Lower lobe of right lung (tissue), 2 donors: ENCODE results near the gene ZNF804A. TPM values are rescaled to one million over a fixed set of nuclear protein-coding genes. Genes with fewer than 3 reads are reported as not detected.

Experiments
- ATAC-seq, 2 donors: fragments of 200-7000 bp; cut with Tn5 transposase; one replicate each; pipeline ENCODE4 v1.9.1; 2020 to 2022; ENCODE audit warnings: mild to moderate bottlenecking in 2 of 2, moderate library complexity in 2 of 2
- DNase-seq: peaks from one replicate; pipeline ENCODE4 v3.0.0-alpha.2; 2020
- H3K27ac ChIP-seq: fragments of 200-600 bp; one replicate; pipeline ENCODE4 v1.8.0; 2022
- H3K27me3 ChIP-seq: fragments of 200-600 bp; one replicate; pipeline ENCODE4 v1.8.0; 2022; ENCODE audit warnings: low read depth
- H3K36me3 ChIP-seq: fragments of 200-600 bp; one replicate; pipeline ENCODE4 v1.8.0; 2022; ENCODE audit warnings: mild to moderate bottlenecking
- H3K4me1 ChIP-seq: fragments of 200-600 bp; one replicate; pipeline ENCODE4 v1.8.0; 2022
- H3K4me3 ChIP-seq: fragments of 200-600 bp; one replicate; pipeline ENCODE4 v1.8.0; 2022; ENCODE audit warnings: mild to moderate bottlenecking
- H3K9me3 ChIP-seq: fragments of 200-600 bp; one replicate; pipeline ENCODE4 v1.8.0; 2022
- intact Hi-C: fragments of 100-400 bp; cut with DNase I; formaldehyde crosslinking; loops from one replicate; pipeline ENCODE4 v1.11.0; 2022
- total RNA-seq: library from RNA; stranded (reverse); fragmentation: NEBNext Ultra II Directional; extraction: Animal tissue kit (Norgen Biotek cat#: 25700); gene quantifications from one replicate; pipeline ENCODE4 v1.2.1, GENCODE V29; 2021
- TF ChIP-seq, protein P1 (sequence below): fragments of 200-600 bp; IDR thresholded peaks from one replicate; pipeline ENCODE4 v1.8.0; 2022; ENCODE audit warnings: antibody characterized with exemption, mild to moderate bottlenecking
- donor health status: DM: no; HTN: yes; CAD: no; lungs with severe emphysema.

ZNF804A gene
- total RNA-seq, 1 donor from 2014 or later = 1.3 TPM

DNA sequence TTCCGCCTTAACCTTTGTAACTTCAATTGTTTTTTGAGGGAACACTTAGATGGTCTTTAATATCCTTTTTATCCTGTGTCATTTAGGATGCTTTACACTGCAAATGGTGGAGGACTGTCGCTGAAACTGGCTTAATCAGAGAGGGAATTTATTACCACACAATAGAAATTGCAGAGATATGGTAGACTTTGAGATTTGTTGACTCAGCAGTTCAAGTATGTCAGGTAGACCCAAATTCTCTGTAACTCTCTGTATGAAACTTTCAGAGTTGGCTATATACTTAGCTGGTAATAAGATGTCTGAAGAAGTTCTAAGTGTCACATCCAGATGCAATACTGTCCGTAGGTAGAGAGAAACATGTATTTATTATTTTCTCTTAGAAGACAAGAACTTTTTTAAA, 100.1 kb downstream of the ZNF804A start:
- intact Hi-C loops = no loop called here
- no peak overlapping the region for H3K27ac ChIP-seq
- DNase-seq (no peak), ATAC-seq (no peak)
- no peaks in the 10 kb centered on the region for H3K36me3 ChIP-seq
- TF ChIP-seq, protein P1, sequence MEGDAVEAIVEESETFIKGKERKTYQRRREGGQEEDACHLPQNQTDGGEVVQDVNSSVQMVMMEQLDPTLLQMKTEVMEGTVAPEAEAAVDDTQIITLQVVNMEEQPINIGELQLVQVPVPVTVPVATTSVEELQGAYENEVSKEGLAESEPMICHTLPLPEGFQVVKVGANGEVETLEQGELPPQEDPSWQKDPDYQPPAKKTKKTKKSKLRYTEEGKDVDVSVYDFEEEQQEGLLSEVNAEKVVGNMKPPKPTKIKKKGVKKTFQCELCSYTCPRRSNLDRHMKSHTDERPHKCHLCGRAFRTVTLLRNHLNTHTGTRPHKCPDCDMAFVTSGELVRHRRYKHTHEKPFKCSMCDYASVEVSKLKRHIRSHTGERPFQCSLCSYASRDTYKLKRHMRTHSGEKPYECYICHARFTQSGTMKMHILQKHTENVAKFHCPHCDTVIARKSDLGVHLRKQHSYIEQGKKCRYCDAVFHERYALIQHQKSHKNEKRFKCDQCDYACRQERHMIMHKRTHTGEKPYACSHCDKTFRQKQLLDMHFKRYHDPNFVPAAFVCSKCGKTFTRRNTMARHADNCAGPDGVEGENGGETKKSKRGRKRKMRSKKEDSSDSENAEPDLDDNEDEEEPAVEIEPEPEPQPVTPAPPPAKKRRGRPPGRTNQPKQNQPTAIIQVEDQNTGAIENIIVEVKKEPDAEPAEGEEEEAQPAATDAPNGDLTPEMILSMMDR = no peak
- H3K27me3 ChIP-seq = no peaks in the 10 kb centered on the region
- H3K4me1 ChIP-seq = no peaks in the 10 kb centered on the region
- H3K9me3 ChIP-seq = no peaks in the 10 kb centered on the region
- no peak overlapping the region for H3K4me3 ChIP-seq

DNA sequence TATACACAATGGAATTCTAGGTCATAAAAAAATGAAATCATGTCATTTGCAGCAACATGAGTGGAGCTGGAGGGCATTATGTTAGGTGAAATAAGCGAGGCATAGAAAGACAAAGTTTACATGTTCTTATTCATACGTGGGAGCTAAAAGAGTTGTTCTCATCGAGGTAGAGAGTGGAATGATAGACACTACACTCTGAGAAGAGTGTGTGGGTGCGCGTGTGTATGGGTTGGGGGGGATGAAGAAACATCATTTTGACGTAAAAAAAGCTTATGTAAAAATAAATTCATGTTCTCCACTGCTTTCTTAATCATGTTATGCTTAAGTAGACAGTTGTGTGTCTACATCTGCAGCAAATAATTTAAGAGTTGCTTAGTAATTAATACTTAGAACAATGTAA, 123.6 kb downstream of the ZNF804A start:
- intact Hi-C loops = no loop called here
- no peak overlapping the region for H3K4me3 ChIP-seq
- ATAC-seq (no peak), DNase-seq (no peak)
- H3K27ac ChIP-seq = no peak overlapping the region
- no peaks in the 10 kb centered on the region for H3K4me1 ChIP-seq
- H3K9me3 ChIP-seq = no peaks in the 10 kb centered on the region
- TF ChIP-seq, protein P1 = no peak
- H3K27me3 ChIP-seq = no peaks in the 10 kb centered on the region
- H3K36me3 ChIP-seq = no peaks in the 10 kb centered on the region

DNA sequence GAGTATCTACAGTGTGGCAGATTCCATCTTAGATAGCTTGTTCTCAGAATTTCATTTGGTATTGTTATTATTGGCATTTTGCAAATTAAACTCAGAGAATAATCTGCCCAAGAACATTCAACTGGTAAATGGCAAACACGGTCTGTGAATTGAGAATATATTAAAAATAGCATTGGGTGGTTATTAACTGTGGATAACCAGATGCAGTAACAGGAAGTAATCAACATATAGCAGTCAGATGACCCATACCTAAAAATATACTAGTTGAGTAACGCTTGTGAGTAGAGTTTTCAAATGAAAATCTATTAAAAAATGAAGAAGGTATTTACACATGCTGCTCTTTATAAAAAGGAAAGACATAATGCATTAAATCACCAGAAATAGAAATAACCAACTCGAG, 129.5 kb downstream of the ZNF804A start:
- H3K36me3 ChIP-seq = no peaks in the 10 kb centered on the region
- no peaks in the 10 kb centered on the region for H3K27me3 ChIP-seq
- H3K4me1 ChIP-seq = no peaks in the 10 kb centered on the region
- TF ChIP-seq, protein P1 = no peak
- ATAC-seq = no peak
- no peak overlapping the region for H3K27ac ChIP-seq
- H3K9me3 ChIP-seq = no peaks in the 10 kb centered on the region
- no peak for DNase-seq
- intact Hi-C loops = no loop called here
- H3K4me3 ChIP-seq = no peak overlapping the region

DNA sequence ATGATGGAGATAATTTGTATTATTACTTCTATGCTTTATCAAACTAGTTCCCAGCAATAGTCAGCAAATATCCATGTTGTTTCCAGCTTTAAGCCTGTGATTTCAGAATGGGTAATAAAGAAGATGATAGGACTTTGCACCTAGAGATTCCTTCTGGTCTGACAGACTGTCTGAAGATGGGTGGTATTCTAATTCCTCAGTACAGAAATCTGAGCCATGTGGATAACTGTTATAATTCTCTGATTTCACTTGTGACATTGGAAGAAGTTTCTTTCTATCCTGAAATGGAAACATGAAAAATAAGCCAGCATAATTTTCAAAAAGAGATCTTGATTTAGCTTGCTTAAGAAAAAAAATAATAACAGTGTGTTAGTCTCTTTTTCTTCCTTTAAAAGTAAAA, 130.1 kb downstream of the ZNF804A start:
- DNase-seq = no peak
- TF ChIP-seq, protein P1 = no peak
- no peak overlapping the region for H3K27ac ChIP-seq
- H3K9me3 ChIP-seq = no peaks in the 10 kb centered on the region
- ATAC-seq = no peak
- H3K4me1 ChIP-seq = no peaks in the 10 kb centered on the region
- no peaks in the 10 kb centered on the region for H3K36me3 ChIP-seq
- no peaks in the 10 kb centered on the region for H3K27me3 ChIP-seq
- H3K4me3 ChIP-seq = no peak overlapping the region
- intact Hi-C loops = no loop called here

DNA sequence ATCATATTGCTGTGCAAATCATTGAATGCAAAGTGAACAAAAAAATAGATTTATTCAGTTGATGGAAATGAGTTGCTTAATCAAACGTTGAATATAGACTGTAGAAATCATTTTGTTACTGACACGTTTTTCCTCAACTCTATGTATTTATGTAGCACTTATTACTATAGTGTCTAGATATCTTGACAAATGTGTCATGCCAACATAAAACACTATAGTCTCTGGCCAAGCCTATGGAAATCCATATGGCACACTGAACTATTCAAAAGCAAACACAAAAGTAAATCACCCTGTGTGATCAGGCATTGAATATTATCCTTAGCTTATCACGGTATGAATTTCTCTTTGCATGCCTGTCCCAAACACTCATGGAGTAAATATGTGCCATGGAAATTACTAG, 131.3 kb downstream of the ZNF804A start:
- Histone ChIP-seq H3K4me3 (no peak overlapping the region), H3K27me3 (no peaks in the 10 kb centered on the region), H3K9me3 (no peaks in the 10 kb centered on the region), H3K36me3 (no peaks in the 10 kb centered on the region), H3K4me1 (no peaks in the 10 kb centered on the region), H3K27ac (no peak overlapping the region)
- intact Hi-C loops = no loop called here
- DNase-seq (no peak), ATAC-seq (no peak)
- TF ChIP-seq, protein P1 = no peak

DNA sequence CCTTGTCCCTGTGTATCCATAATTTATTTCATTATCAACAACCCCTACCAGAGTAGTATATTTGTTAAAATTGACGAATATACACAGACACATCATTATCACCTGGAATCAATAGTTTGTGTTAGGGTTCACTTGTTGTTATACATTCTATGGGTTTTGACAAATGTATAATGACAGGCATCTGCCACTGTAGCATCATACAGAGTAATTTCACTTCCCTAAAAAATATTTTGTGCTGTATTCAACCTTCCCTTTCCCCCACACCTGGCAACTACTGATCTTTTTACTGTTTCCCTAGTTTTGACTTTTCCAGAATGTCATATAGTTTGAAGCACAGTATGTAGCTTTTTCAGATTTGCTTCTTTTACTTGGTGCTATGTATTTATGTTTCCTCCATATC, 132.0 kb downstream of the ZNF804A start:
- no peak for DNase-seq
- intact Hi-C loops = no loop called here
- no peaks in the 10 kb centered on the region for H3K9me3 ChIP-seq
- H3K27me3 ChIP-seq = no peaks in the 10 kb centered on the region
- H3K4me3 ChIP-seq = no peak overlapping the region
- TF ChIP-seq, protein P1 = no peak
- H3K4me1 ChIP-seq = no peaks in the 10 kb centered on the region
- no peaks in the 10 kb centered on the region for H3K36me3 ChIP-seq
- H3K27ac ChIP-seq = no peak overlapping the region
- ATAC-seq = no peak
